HepG2 (cell line): ENCODE results near the gene ANKRD52. TPM values are rescaled to one million over a fixed set of nuclear protein-coding genes. Genes with fewer than 3 reads are reported as not detected.

Experiments
- HDAC1 ChIP-seq: sonication (generic); formaldehyde crosslinking; IDR thresholded peaks from 2 replicates; pipeline ENCODE4 v1.5.1; 2020; ENCODE audit warnings: mild to moderate bottlenecking, missing genetic modification reagents
- ZNF430 ChIP-seq: sonication (generic); formaldehyde crosslinking; IDR thresholded peaks from 2 replicates; pipeline ENCODE4 v1.9.0; 2021; ENCODE audit warnings: mild to moderate bottlenecking, missing genetic modification reagents
- polyA plus RNA-seq, 8 experiments: library from polyadenylated mRNA; depleted of rRNA in 3 of 8; stranded (reverse) in 7 of 8; unstranded in 1 of 8; fragments of >200 nt; fragmentation: Illumina TruSeq in 4 of 8; extraction: Trizol in 4 of 8; gene quantifications; 2 replicates each; pipeline versions ENCODE4 v1.2.1 to v1.2.3, GENCODE V29; 2011 to 2016; ENCODE audit warnings: low read depth in 4 of 8, missing spikeins in 1 of 8, mixed read lengths in 1 of 8; ENCODE audit not compliant: insufficient read depth in 1 of 8
- total RNA-seq, 5 experiments: library from RNA; depleted of rRNA; stranded (reverse); fragments of >200 nt; fragmentation: Illumina TruSeq; extraction: Trizol; gene quantifications; 2 replicates each; pipeline ENCODE4 v1.2.3, GENCODE V29; 2016; ENCODE audit warnings: low read depth in 1 of 5
- TF ChIP-seq, protein P1 (sequence below): sonication (generic); formaldehyde crosslinking; IDR thresholded peaks from 2 replicates; pipeline ENCODE4 v1.9.0; 2021; ENCODE audit warnings: mild to moderate bottlenecking, missing genetic modification reagents

Gene ANKRD52
- total and polyA plus RNA-seq, 2 of the 13 experiments (the other 11 are each of a cell fraction or from before 2014, with no cell fraction given) = 7.8 to 9.2 TPM

DNA sequence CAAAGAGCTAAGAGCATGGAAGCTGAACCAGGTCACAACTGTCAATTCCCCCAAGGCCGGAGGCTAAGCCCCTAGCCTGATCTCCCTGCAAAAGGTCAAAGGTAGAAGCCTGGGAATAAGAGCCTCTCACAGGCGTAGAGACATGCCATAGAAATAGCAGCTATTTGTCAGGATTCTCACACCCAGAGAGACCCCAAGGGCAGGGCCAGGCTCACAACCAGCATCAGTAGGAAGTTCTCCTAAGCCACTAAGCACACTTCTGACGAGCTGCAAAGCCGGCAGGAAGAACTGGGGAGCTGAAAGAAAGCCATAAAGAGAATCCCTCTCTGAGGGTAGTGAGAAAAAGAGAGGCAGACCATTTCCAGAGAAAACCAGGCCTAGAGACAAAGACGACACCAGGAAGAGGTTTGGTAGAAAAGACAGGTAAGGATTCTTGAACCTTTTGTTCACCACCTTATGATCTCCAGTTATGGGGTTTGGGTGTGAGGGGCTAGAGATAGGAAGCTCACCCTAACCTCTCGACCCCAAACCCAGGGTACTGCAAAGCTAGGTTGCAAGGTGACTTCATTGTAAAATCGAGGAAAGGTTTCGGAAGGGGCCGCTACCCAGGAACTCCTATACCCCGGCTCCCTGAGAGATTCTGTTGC, 69.9 kb downstream of the ANKRD52 start (continued):
- TF ChIP-seq, protein P1, sequence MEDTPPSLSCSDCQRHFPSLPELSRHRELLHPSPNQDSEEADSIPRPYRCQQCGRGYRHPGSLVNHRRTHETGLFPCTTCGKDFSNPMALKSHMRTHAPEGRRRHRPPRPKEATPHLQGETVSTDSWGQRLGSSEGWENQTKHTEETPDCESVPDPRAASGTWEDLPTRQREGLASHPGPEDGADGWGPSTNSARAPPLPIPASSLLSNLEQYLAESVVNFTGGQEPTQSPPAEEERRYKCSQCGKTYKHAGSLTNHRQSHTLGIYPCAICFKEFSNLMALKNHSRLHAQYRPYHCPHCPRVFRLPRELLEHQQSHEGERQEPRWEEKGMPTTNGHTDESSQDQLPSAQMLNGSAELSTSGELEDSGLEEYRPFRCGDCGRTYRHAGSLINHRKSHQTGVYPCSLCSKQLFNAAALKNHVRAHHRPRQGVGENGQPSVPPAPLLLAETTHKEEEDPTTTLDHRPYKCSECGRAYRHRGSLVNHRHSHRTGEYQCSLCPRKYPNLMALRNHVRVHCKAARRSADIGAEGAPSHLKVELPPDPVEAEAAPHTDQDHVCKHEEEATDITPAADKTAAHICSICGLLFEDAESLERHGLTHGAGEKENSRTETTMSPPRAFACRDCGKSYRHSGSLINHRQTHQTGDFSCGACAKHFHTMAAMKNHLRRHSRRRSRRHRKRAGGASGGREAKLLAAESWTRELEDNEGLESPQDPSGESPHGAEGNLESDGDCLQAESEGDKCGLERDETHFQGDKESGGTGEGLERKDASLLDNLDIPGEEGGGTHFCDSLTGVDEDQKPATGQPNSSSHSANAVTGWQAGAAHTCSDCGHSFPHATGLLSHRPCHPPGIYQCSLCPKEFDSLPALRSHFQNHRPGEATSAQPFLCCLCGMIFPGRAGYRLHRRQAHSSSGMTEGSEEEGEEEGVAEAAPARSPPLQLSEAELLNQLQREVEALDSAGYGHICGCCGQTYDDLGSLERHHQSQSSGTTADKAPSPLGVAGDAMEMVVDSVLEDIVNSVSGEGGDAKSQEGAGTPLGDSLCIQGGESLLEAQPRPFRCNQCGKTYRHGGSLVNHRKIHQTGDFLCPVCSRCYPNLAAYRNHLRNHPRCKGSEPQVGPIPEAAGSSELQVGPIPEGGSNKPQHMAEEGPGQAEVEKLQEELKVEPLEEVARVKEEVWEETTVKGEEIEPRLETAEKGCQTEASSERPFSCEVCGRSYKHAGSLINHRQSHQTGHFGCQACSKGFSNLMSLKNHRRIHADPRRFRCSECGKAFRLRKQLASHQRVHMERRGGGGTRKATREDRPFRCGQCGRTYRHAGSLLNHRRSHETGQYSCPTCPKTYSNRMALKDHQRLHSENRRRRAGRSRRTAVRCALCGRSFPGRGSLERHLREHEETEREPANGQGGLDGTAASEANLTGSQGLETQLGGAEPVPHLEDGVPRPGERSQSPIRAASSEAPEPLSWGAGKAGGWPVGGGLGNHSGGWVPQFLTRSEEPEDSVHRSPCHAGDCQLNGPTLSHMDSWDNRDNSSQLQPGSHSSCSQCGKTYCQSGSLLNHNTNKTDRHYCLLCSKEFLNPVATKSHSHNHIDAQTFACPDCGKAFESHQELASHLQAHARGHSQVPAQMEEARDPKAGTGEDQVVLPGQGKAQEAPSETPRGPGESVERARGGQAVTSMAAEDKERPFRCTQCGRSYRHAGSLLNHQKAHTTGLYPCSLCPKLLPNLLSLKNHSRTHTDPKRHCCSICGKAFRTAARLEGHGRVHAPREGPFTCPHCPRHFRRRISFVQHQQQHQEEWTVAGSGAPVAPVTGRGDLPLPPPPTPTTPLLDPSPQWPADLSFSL (CRISPR knock-in tag) = 0 out of 2 replicates have a peak, but pooled peaks have one; percentile 23
- 0 out of 2 replicates have a peak, but pooled peaks have one; percentile 50 for TF ChIP-seq ZNF430
- 0 out of 2 replicates have a peak, but pooled peaks have one; percentile 1 for TF ChIP-seq HDAC1

Other genes with a start within 250 kb of the ANKRD52 start
- gene IKZF4, start 237.3 kb downstream of the ANKRD52 start, total RNA-seq (2016; rRNA removed; fragmentation: Illumina TruSeq; extraction: Trizol) = 0.58 and 0.76 TPM in 2 replicates
- gene IKZF4, start 237.3 kb downstream of the ANKRD52 start, polyA plus RNA-seq (2011; rRNA removed) = 2.2 TPM in 2 replicates
- gene RPS26, start 216.5 kb downstream of the ANKRD52 start, total RNA-seq (2016; rRNA removed; fragmentation: Illumina TruSeq; extraction: Trizol) = 421 and 486 TPM in 2 replicates
- gene RPS26, start 216.5 kb downstream of the ANKRD52 start, polyA plus RNA-seq (2011; rRNA removed) = 137 and 150 TPM in 2 replicates
- gene ERBB3, start 178.2 kb downstream of the ANKRD52 start, total RNA-seq (2016; rRNA removed; fragmentation: Illumina TruSeq; extraction: Trizol) = 55.2 and 93.6 TPM in 2 replicates
- gene ERBB3, start 178.2 kb downstream of the ANKRD52 start, polyA plus RNA-seq (2011; rRNA removed) = 358 and 371 TPM in 2 replicates
- 240 and 281 TPM in 2 replicates for gene PA2G4, start 153.8 kb downstream of the ANKRD52 start, total RNA-seq (2016; rRNA removed; fragmentation: Illumina TruSeq; extraction: Trizol)
- 115 and 147 TPM in 2 replicates for gene PA2G4, start 153.8 kb downstream of the ANKRD52 start, polyA plus RNA-seq (2011; rRNA removed)
- 4,012 and 4,443 TPM in 2 replicates for gene RPL41, start 141.8 kb downstream of the ANKRD52 start, total RNA-seq (2016; rRNA removed; fragmentation: Illumina TruSeq; extraction: Trizol)
- 6,595 and 7,670 TPM in 2 replicates for gene RPL41, start 141.8 kb downstream of the ANKRD52 start, polyA plus RNA-seq (2011; rRNA removed)
- 1.9 and 2.3 TPM in 2 replicates for gene ZC3H10, start 140.1 kb downstream of the ANKRD52 start, total RNA-seq (2016; rRNA removed; fragmentation: Illumina TruSeq; extraction: Trizol)
- 0.70 and 0.98 TPM in 2 replicates for gene ZC3H10, start 140.1 kb downstream of the ANKRD52 start, polyA plus RNA-seq (2011; rRNA removed)
- 30.1 and 66.9 TPM in 2 replicates for gene ESYT1, start 130.1 kb downstream of the ANKRD52 start, total RNA-seq (2016; rRNA removed; fragmentation: Illumina TruSeq; extraction: Trizol)
- gene ESYT1, start 130.1 kb downstream of the ANKRD52 start, polyA plus RNA-seq (2011; rRNA removed) = 71.0 and 80.1 TPM in 2 replicates
- 75.7 and 76.5 TPM in 2 replicates for gene MYL6B, start 105.8 kb downstream of the ANKRD52 start, total RNA-seq (2016; rRNA removed; fragmentation: Illumina TruSeq; extraction: Trizol)
- 81.4 and 88.7 TPM in 2 replicates for gene MYL6B, start 105.8 kb downstream of the ANKRD52 start, polyA plus RNA-seq (2011; rRNA removed)
- gene MYL6, start 100.0 kb downstream of the ANKRD52 start, total RNA-seq (2016; rRNA removed; fragmentation: Illumina TruSeq; extraction: Trizol) = 1,192 and 1,778 TPM in 2 replicates
- 983 and 1,127 TPM in 2 replicates for gene MYL6, start 100.0 kb downstream of the ANKRD52 start, polyA plus RNA-seq (2011; rRNA removed)
- 13.1 and 21.3 TPM in 2 replicates for gene SMARCC2, start 68.9 kb downstream of the ANKRD52 start, total RNA-seq (2016; rRNA removed; fragmentation: Illumina TruSeq; extraction: Trizol)
- 21.0 and 24.1 TPM in 2 replicates for gene SMARCC2, start 68.9 kb downstream of the ANKRD52 start, polyA plus RNA-seq (2011; rRNA removed)
- gene RNF41, start 36.5 kb downstream of the ANKRD52 start, total RNA-seq (2016; rRNA removed; fragmentation: Illumina TruSeq; extraction: Trizol) = 27.1 and 32.9 TPM in 2 replicates
- 39.4 and 46.7 TPM in 2 replicates for gene RNF41, start 36.5 kb downstream of the ANKRD52 start, polyA plus RNA-seq (2011; rRNA removed)
- 31.2 and 33.2 TPM in 2 replicates for gene NABP2, start 34.0 kb downstream of the ANKRD52 start, total RNA-seq (2016; rRNA removed; fragmentation: Illumina TruSeq; extraction: Trizol)
- gene NABP2, start 34.0 kb downstream of the ANKRD52 start, polyA plus RNA-seq (2011; rRNA removed) = 27.9 and 35.5 TPM in 2 replicates
- gene SLC39A5, start 28.3 kb downstream of the ANKRD52 start, total RNA-seq (2016; rRNA removed; fragmentation: Illumina TruSeq; extraction: Trizol) = 39.7 and 101 TPM in 2 replicates
- 59.7 and 80.6 TPM in 2 replicates for gene SLC39A5, start 28.3 kb downstream of the ANKRD52 start, polyA plus RNA-seq (2011; rRNA removed)
- gene COQ10A, start 8.6 kb upstream of the ANKRD52 start, total RNA-seq (2016; rRNA removed; fragmentation: Illumina TruSeq; extraction: Trizol) = 18.6 and 21.0 TPM in 2 replicates
- gene COQ10A, start 8.6 kb upstream of the ANKRD52 start, polyA plus RNA-seq (2011; rRNA removed) = 35.3 and 37.3 TPM in 2 replicates
- gene CS, start 41.9 kb upstream of the ANKRD52 start, total RNA-seq (2016; rRNA removed; fragmentation: Illumina TruSeq; extraction: Trizol) = 175 and 243 TPM in 2 replicates
- 173 and 177 TPM in 2 replicates for gene CS, start 41.9 kb upstream of the ANKRD52 start, polyA plus RNA-seq (2011; rRNA removed)
- 246 and 356 TPM in 2 replicates for gene CNPY2, start 57.6 kb upstream of the ANKRD52 start, total RNA-seq (2016; rRNA removed; fragmentation: Illumina TruSeq; extraction: Trizol)
- gene CNPY2, start 57.6 kb upstream of the ANKRD52 start, polyA plus RNA-seq (2011; rRNA removed) = 250 and 285 TPM in 2 replicates
- gene PAN2, start 75.6 kb upstream of the ANKRD52 start, total RNA-seq (2016; rRNA removed; fragmentation: Illumina TruSeq; extraction: Trizol) = 14.8 and 27.2 TPM in 2 replicates
- 61.1 and 68.5 TPM in 2 replicates for gene PAN2, start 75.6 kb upstream of the ANKRD52 start, polyA plus RNA-seq (2011; rRNA removed)
- 0.35 and 0.51 TPM in 2 replicates for gene IL23A, start 80.5 kb upstream of the ANKRD52 start, total RNA-seq (2016; rRNA removed; fragmentation: Illumina TruSeq; extraction: Trizol)
- 0.33 and 0.72 TPM in 2 replicates for gene IL23A, start 80.5 kb upstream of the ANKRD52 start, polyA plus RNA-seq (2011; rRNA removed)
- gene STAT2, start 101.7 kb upstream of the ANKRD52 start, total RNA-seq (2016; rRNA removed; fragmentation: Illumina TruSeq; extraction: Trizol) = 41.6 and 43.5 TPM in 2 replicates
- gene STAT2, start 101.7 kb upstream of the ANKRD52 start, polyA plus RNA-seq (2011; rRNA removed) = 84.6 and 107 TPM in 2 replicates
- gene APOF, start 104.5 kb upstream of the ANKRD52 start, total RNA-seq (2016; rRNA removed; fragmentation: Illumina TruSeq; extraction: Trizol) = 1.7 and 3.3 TPM in 2 replicates
- gene APOF, start 104.5 kb upstream of the ANKRD52 start, polyA plus RNA-seq (2011; rRNA removed) = 23.9 and 27.5 TPM in 2 replicates
- gene TIMELESS, start 191.0 kb upstream of the ANKRD52 start, total RNA-seq (2016; rRNA removed; fragmentation: Illumina TruSeq; extraction: Trizol) = 20.3 and 25.6 TPM in 2 replicates
- 3.7 and 4.0 TPM in 2 replicates for gene TIMELESS, start 191.0 kb upstream of the ANKRD52 start, polyA plus RNA-seq (2011; rRNA removed)
- not detected in 2 replicates for gene MIP, start 196.3 kb upstream of the ANKRD52 start, total RNA-seq (2016; rRNA removed; fragmentation: Illumina TruSeq; extraction: Trizol)
- 0.14 TPM in 1 of 2 replicates, not detected in the other for gene MIP, start 196.3 kb upstream of the ANKRD52 start, polyA plus RNA-seq (2011; rRNA removed)
- gene SPRYD4, start 210.2 kb upstream of the ANKRD52 start, total RNA-seq (2016; rRNA removed; fragmentation: Illumina TruSeq; extraction: Trizol) = 4.1 and 4.5 TPM in 2 replicates
- 3.6 and 3.9 TPM in 2 replicates for gene SPRYD4, start 210.2 kb upstream of the ANKRD52 start, polyA plus RNA-seq (2011; rRNA removed)
- 12.2 and 14.0 TPM in 2 replicates for gene GLS2, start 229.8 kb upstream of the ANKRD52 start, total RNA-seq (2016; rRNA removed; fragmentation: Illumina TruSeq; extraction: Trizol)
- 8.5 and 8.6 TPM in 2 replicates for gene GLS2, start 229.8 kb upstream of the ANKRD52 start, polyA plus RNA-seq (2011; rRNA removed)